Measurements from ENCODE around the gene SLC12A4. TPM values are rescaled to one million over a fixed set of nuclear protein-coding genes. Genes with fewer than 3 reads are reported as not detected.
A peak's percentile ranks its signal among the peaks of the same experiment; 100 is the strongest.

SLC12A4 gene
- total RNA-seq, 2 experiments from 2014 or later: 32.5 to 38.0 TPM

GRCh38 chr16:67944690-67945391, 23.6 kb downstream of the SLC12A4 start:
- intact Hi-C loops (cut with micrococcal nuclease): no loop called here
- Mint-ChIP-seq H3K9me3 (no peaks in the 10 kb centered on the region), H3K4me3 (no peak overlapping the region), H3K36me3 (ENCODE audit: low read depth) (peaks cover 19% of the 10 kb centered on the region), H3K27me3 (no peaks in the 10 kb centered on the region), H3K4me1 (ENCODE audit: low read depth) (peaks cover 19% of the 10 kb centered on the region), H3K27ac (no peak overlapping the region)
- ChIA-PET CTCF (interaction anchor here (1.1 kb wide), 1 partner anchor 55 kb away, joined by 3 read pairs; no protein-coding TSS in a partner anchor), POLR2A (interaction anchor here (1.0 to 1.4 kb wide), 2 partner anchors 9 to 79 kb away, joined by 3 to 6 read pairs; partner anchors contain the start of gene DUS2)
- TF ChIP-seq CTCF (IDR thresholded peaks at IDR 0.05): no peak
- no peak for ATAC-seq
- no peak for DNase-seq

- DNase-seq (no peak), ATAC-seq (no peak)
- Mint-ChIP-seq H3K4me3 (no peak within 1 kb of the TSS), H3K27ac (no peak within 1 kb of the TSS), H3K4me1 (ENCODE audit: low read depth) (peaks cover 28% of the 10 kb centered on the region), H3K9me3 (no peaks in the 10 kb centered on the region), H3K36me3 (ENCODE audit: low read depth) (peaks cover 24% of the 10 kb centered on the region), H3K27me3 (no peaks in the 10 kb centered on the region)
- ChIA-PET CTCF (no interaction called here), POLR2A (interaction anchor here (0.6 to 1.2 kb wide), 2 partner anchors 10 to 85 kb away, joined by 3 to 4 read pairs; no protein-coding TSS in a partner anchor)
- intact Hi-C loops (cut with micrococcal nuclease): no loop called here
- no peak for TF ChIP-seq CTCF (IDR thresholded peaks at IDR 0.05)
Observed at GRCh38 chr16:67943619-67944504, 24.6 kb downstream of the SLC12A4 start, which contains the start of gene LCAT. TSS of gene LCAT (minus strand) at chr16:67944120. CDS start at chr16:67944101, 19 bp downstream.

GRCh38 chr16:67943256-67943618, 25.2 kb downstream of the SLC12A4 start:
- Mint-ChIP-seq H3K36me3 (ENCODE audit: low read depth) (peaks cover 24% of the 10 kb centered on the region), H3K27me3 (no peaks in the 10 kb centered on the region), H3K27ac (no peak overlapping the region), H3K4me3 (no peak overlapping the region), H3K4me1 (ENCODE audit: low read depth) (peaks cover 30% of the 10 kb centered on the region), H3K9me3 (no peaks in the 10 kb centered on the region)
- no peak for TF ChIP-seq CTCF (IDR thresholded peaks at IDR 0.05)
- CTCF ChIA-PET: interaction anchor here (1.1 to 3.4 kb wide), 6 partner anchors 8 to 98 kb away, joined by 3 to 19 read pairs (median 12); partner anchors contain the start of genes DPEP2NB and NRN1L
- POLR2A ChIA-PET: interaction anchor here (1.2 kb wide), 1 partner anchor 10 kb away, joined by 3 read pairs; no protein-coding TSS in a partner anchor
- no peak for ATAC-seq
- intact Hi-C loops (cut with micrococcal nuclease): no loop called here
- DNase-seq: no peak

GRCh38 chr16:67942510-67943255, 25.8 kb downstream of the SLC12A4 start:
- no peaks in the 10 kb centered on the region for H3K9me3 Mint-ChIP-seq
- DNase-seq (no peak), ATAC-seq (no peak)
- intact Hi-C loops (cut with micrococcal nuclease): no loop called here
- H3K4me3 Mint-ChIP-seq: no peak overlapping the region
- peaks cover 30% of the 10 kb centered on the region for H3K4me1 Mint-ChIP-seq (ENCODE audit: low read depth)
- H3K27ac Mint-ChIP-seq: no peak overlapping the region
- H3K36me3 Mint-ChIP-seq (ENCODE audit: low read depth): peaks cover 24% of the 10 kb centered on the region
- peak; percentile 15 for TF ChIP-seq CTCF (IDR thresholded peaks at IDR 0.05)
- ChIA-PET POLR2A (interaction anchor here (0.7 to 1.8 kb wide), 7 partner anchors 9 to 109 kb away, joined by 3 to 6 read pairs (median 3); partner anchors contain the start of gene CTRL), CTCF (interaction anchor here (0.6 to 4.4 kb wide), 26 partner anchors 8 to 196 kb away, joined by 3 to 21 read pairs (median 4); partner anchors contain the start of genes DPEP2NB and NRN1L)
- no peaks in the 10 kb centered on the region for H3K27me3 Mint-ChIP-seq
